Caco-2 (cell line): Measurements from ENCODE around the gene TMEM95. TPM values are rescaled to one million over a fixed set of nuclear protein-coding genes. Genes with fewer than 3 reads are reported as not detected.

Source experiments
- BruUV-seq: library from RNA; stranded (reverse); fragments of 400-500 nt; replicated peaks from 2 replicates; lab custom pipeline; 2021; lab: Mats Ljungman, UMichigan
- CTCF ChIA-PET: fragments of 300-600 bp; sonication (Branson Sonifier 250); formaldehyde crosslinking; loops from one replicate; lab custom pipeline; 2022; ENCODE audit warnings: antibody characterized with exemption; lab: Charles Lee
- POLR2A ChIA-PET: fragments of 300-600 bp; sonication (Branson Sonifier 250); formaldehyde crosslinking; loops from one replicate; lab custom pipeline; 2022; ENCODE audit warnings: antibody characterized with exemption; lab: Charles Lee
- DNase-seq, 2 experiments: peaks; one replicate each; pipeline versions ENCODE4 v3.0.0 to v3.0.0-alpha.2; 2020 to 2022
- H3K27me3 ChIP-seq: replicated peaks from 2 replicates; pipeline ENCODE4 v1.6.0; 2011; ENCODE audit warnings: low read length; ENCODE audit not compliant: control insufficient read depth, insufficient read depth
- H3K36me3 ChIP-seq: 2 replicates; pipeline ENCODE4 v1.5.1; 2011; ENCODE audit warnings: low read length; ENCODE audit not compliant: control insufficient read depth, insufficient read depth
- H3K4me1 ChIP-seq: fragments of 250-450 bp; sonication (Bioruptor Pico); 2 replicates; pipeline ENCODE4 v1.5.1; 2020; ENCODE audit warnings: mild to moderate bottlenecking
- H3K4me3 ChIP-seq: 2 replicates; pipeline ENCODE4 v1.5.1; 2011; ENCODE audit warnings: low read depth, mild to moderate bottlenecking, control low read depth, low read length
- H3K9me3 ChIP-seq: fragments of 250-450 bp; sonication (Bioruptor Pico); 2 replicates; pipeline ENCODE4 v1.5.1; 2020; ENCODE audit warnings: mild to moderate bottlenecking, moderate library complexity
- H3K27ac Mint-ChIP-seq: one replicate; pipeline ENCODE4 v1.8.0; 2022; ENCODE audit warnings: mixed read lengths; ENCODE audit not compliant: unreplicated experiment
- H3K27me3 Mint-ChIP-seq: one replicate; pipeline ENCODE4 v1.8.0; 2022; ENCODE audit warnings: mixed read lengths; ENCODE audit not compliant: insufficient read depth, unreplicated experiment
- H3K36me3 Mint-ChIP-seq: one replicate; pipeline ENCODE4 v1.8.0; 2022; ENCODE audit warnings: mild to moderate bottlenecking, mixed read lengths; ENCODE audit not compliant: insufficient read depth, unreplicated experiment
- H3K4me1 Mint-ChIP-seq: one replicate; pipeline ENCODE4 v1.8.0; 2022; ENCODE audit warnings: low read depth, mixed read lengths; ENCODE audit not compliant: unreplicated experiment
- H3K4me3 Mint-ChIP-seq: one replicate; pipeline ENCODE4 v1.8.0; 2022; ENCODE audit warnings: mild to moderate bottlenecking, moderate library complexity, mixed read lengths; ENCODE audit not compliant: unreplicated experiment
- H3K9me3 Mint-ChIP-seq: one replicate; pipeline ENCODE4 v1.8.0; 2022; ENCODE audit warnings: mixed read lengths; ENCODE audit not compliant: unreplicated experiment
- CTCF ChIP-seq, 2 experiments: fragments of 200-600 bp in 1 of 2; IDR thresholded peaks; 1 replicate in 1 of 2; 2 replicates in 1 of 2; pipeline versions ENCODE4 v1.5.1 to v1.8.0; 2011 to 2022; ENCODE audit warnings: antibody characterized with exemption in 1 of 2, control low read depth in 1 of 2, inconsistent platforms in 1 of 2, low read depth in 1 of 2, low read length in 1 of 2, mild to moderate bottlenecking in 1 of 2, moderate library complexity in 1 of 2; ENCODE audit not compliant: insufficient read depth in 1 of 2, severe bottlenecking in 1 of 2, unreplicated experiment in 1 of 2
- intact Hi-C: fragments of 100-400 bp; cut with micrococcal nuclease; formaldehyde crosslinking; loops from one replicate; pipeline ENCODE4 v1.10.0; 2022; ENCODE audit not compliant: unreplicated experiment
- total RNA-seq: library from RNA; stranded (reverse); gene quantifications from 2 replicates; pipeline ENCODE4 v1.2.3, GENCODE V29; 2022

Gene TMEM95
- total RNA-seq, 1 experiment from 2014 or later = not detected

DNA sequence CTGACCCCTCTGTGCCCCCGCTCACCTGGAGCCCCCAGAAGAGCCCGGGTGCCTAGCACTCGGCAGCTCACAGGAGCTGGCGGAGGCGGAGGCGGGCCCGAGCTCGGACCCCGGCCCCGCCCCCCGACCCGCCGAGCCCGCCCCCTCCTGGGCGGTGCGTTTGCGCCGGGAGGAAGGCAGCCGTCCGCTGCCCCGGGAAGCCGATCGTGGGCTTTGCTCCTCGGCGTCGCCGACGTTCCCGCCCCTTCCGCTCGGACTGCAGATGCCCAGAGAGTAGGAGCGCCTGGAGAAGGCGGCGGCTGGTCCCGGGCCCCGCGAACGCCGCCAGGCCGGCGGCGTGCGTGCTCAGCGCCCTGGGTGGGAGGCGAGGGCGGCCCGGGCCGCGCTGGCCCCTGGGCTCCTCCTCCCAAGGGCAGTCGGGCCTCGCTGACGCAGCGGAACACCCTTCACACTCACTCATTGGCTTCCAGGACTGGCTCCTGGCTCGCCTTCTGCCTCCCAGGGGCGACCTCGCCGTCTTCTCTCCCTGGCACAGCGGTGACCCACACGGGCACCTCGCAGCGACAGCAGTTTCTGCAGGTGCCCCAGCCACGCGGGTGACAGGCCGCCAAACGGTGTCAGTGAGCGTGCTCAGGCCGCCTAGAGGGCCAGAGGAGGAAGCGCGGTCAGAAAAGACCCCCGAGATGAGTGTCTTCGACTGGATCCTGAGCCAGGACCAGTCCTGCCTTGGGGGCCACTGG, 39.7 kb downstream of the TMEM95 start, which contains the start of gene PLSCR3:
PLSCR3 (minus strand) TSS at position 74 of the 740 bp plus-strand sequence. CDS start 415 bp downstream, outside the sequence.
- Mint-ChIP-seq H3K4me1 (no peaks in the 10 kb centered on the region), H3K36me3 (no peaks in the 10 kb centered on the region), H3K27ac (peak within 1 kb of the TSS; percentile 52), H3K9me3 (no peaks in the 10 kb centered on the region), H3K4me3 (peak within 1 kb of the TSS; percentile 76), H3K27me3 (no peaks in the 10 kb centered on the region)
- H3K4me1 ChIP-seq = peaks cover 3% of the 10 kb centered on the region; the same call in 1 of the 2 replicates
- H3K27me3 ChIP-seq = no peaks in the 10 kb centered on the region
- H3K4me3 ChIP-seq = peak within 1 kb of the TSS; percentile 60
- peak; percentile 82 to 83 for DNase-seq
- intact Hi-C loops = no loop called here
- CTCF ChIA-PET = interaction anchor here (0.5 to 1.0 kb wide), 2 partner anchors 9 to 180 kb away, joined by 3 to 6 read pairs; partner anchors contain the start of gene TMEM256
- POLR2A ChIA-PET = interaction anchor here (0.6 to 1.4 kb wide), 3 partner anchors 9 to 131 kb away, joined by 3 to 14 read pairs (median 5); partner anchors contain the start of gene TMEM256
- no peaks in the 10 kb centered on the region for H3K36me3 ChIP-seq
- TSS peak; percentile 44 for BruUV-seq
- H3K9me3 ChIP-seq = no peaks in the 10 kb centered on the region
- peak; percentile 35 to 37 for TF ChIP-seq CTCF (IDR thresholded peaks at IDR 0.05; ENCODE audit: insufficient read depth in 1 of 2, low read depth in 1 of 2, low read length in 1 of 2, severe bottlenecking in 1 of 2, unreplicated experiment in 1 of 2)

DNA sequence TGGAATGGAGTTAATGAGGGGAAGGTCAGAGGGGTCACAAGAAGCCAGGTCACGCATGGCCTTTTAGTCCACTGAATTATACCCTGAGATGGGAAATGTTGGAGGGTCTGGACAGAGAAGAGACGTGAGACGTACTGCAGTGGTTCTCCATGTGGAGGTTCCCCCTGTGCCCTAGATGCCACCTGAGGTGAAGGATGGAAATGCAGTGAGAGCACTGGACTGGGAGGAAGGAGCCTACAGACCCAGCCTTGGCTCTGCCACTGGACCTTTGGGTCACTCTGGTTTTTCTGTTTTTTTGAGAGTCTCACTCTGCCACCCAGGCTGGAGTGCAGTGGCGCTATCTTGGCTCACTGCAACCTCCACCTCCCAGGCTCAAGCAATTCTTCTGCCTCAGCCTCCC, 41.2 kb downstream of the TMEM95 start:
- intact Hi-C loops = no loop called here
- Mint-ChIP-seq H3K27me3 (no peaks in the 10 kb centered on the region), H3K9me3 (no peaks in the 10 kb centered on the region), H3K36me3 (no peaks in the 10 kb centered on the region), H3K27ac (peak overlapping the region; percentile 78), H3K4me3 (no peak overlapping the region), H3K4me1 (no peaks in the 10 kb centered on the region)
- POLR2A ChIA-PET = no interaction called here
- Histone ChIP-seq H3K9me3 (no peaks in the 10 kb centered on the region), H3K4me1 (peaks cover 3% of the 10 kb centered on the region; the same call in 1 of the 2 replicates), H3K36me3 (no peaks in the 10 kb centered on the region), H3K27me3 (no peaks in the 10 kb centered on the region), H3K4me3 (no peak overlapping the region)
- no TSS peak for BruUV-seq
- CTCF ChIA-PET = no interaction called here
- no peak for DNase-seq
- TF ChIP-seq CTCF (IDR thresholded peaks at IDR 0.05; ENCODE audit: insufficient read depth in 1 of 2, low read depth in 1 of 2, low read length in 1 of 2, severe bottlenecking in 1 of 2, unreplicated experiment in 1 of 2) = no peak

- DNase-seq = no peak
- H3K27me3 ChIP-seq = no peaks in the 10 kb centered on the region
- Mint-ChIP-seq H3K4me3 (no peak overlapping the region), H3K9me3 (no peaks in the 10 kb centered on the region), H3K36me3 (no peaks in the 10 kb centered on the region), H3K27ac (no peak overlapping the region), H3K4me1 (no peaks in the 10 kb centered on the region), H3K27me3 (no peaks in the 10 kb centered on the region)
- TF ChIP-seq CTCF (IDR thresholded peaks at IDR 0.05; ENCODE audit: insufficient read depth in 1 of 2, low read depth in 1 of 2, low read length in 1 of 2, severe bottlenecking in 1 of 2, unreplicated experiment in 1 of 2) = no peak
- H3K4me3 ChIP-seq = no peak overlapping the region
- no TSS peak for BruUV-seq
- CTCF ChIA-PET = no interaction called here
- POLR2A ChIA-PET = interaction anchor here (0.6 to 0.7 kb wide), 3 partner anchors 9 to 48 kb away, joined by 3 to 5 read pairs (median 4); partner anchors contain the start of gene TMEM102
- intact Hi-C loops = no loop called here
- H3K9me3 ChIP-seq = no peaks in the 10 kb centered on the region
- no peaks in the 10 kb centered on the region for H3K36me3 ChIP-seq
- peaks cover 3% of the 10 kb centered on the region; the same call in 1 of the 2 replicates for H3K4me1 ChIP-seq
These were observed 43.7 kb downstream of the TMEM95 start for GRCh38 chr17:7398612-7399011.
